GM23338 (cell line): ENCODE results near the gene BNIP5. TPM values are rescaled to one million over a fixed set of nuclear protein-coding genes. Genes with fewer than 3 reads are reported as not detected.

Experiments used
- ATAC-seq: fragments of 200-7000 bp; cut with Tn5 transposase; 3 replicates; pipeline ENCODE4 v1.9.1; 2020
- DNase-seq: peaks from one replicate; pipeline ENCODE4 v3.0.0-alpha.2; 2015; ENCODE audit warnings: low spot score
- H2AFZ ChIP-seq: fragments of 200-600 bp; sonication (generic); 2 replicates; pipeline ENCODE4 v1.8.0; 2016; ENCODE audit warnings: antibody characterized with exemption, mild to moderate bottlenecking, moderate library complexity
- H3F3A ChIP-seq: fragments of 200-600 bp; sonication (generic); replicated peaks from 2 replicates; pipeline ENCODE4 v1.8.0; 2017; ENCODE audit warnings: antibody characterized with exemption, mixed run types, low read depth
- H3K27ac ChIP-seq: fragments of 200-600 bp; sonication (generic); 2 replicates; pipeline ENCODE4 v1.6.1; 2016; ENCODE audit warnings: low read depth
- H3K27me3 ChIP-seq: fragments of 200-600 bp; sonication (generic); 2 replicates; pipeline ENCODE4 v1.8.0; 2016; ENCODE audit warnings: mild to moderate bottlenecking, mixed run types, moderate library complexity; ENCODE audit not compliant: insufficient read depth
- H3K36me3 ChIP-seq: fragments of 200-600 bp; sonication (generic); 2 replicates; pipeline ENCODE4 v1.8.0; 2016; ENCODE audit warnings: mild to moderate bottlenecking; ENCODE audit not compliant: insufficient read depth
- H3K4me1 ChIP-seq: fragments of 200-600 bp; sonication (generic); 2 replicates; pipeline ENCODE4 v1.8.0; 2016; ENCODE audit warnings: mild to moderate bottlenecking, moderate library complexity; ENCODE audit not compliant: insufficient read depth
- H3K4me2 ChIP-seq: fragments of 200-600 bp; sonication (generic); 2 replicates; pipeline ENCODE4 v1.7.1; 2017; ENCODE audit warnings: mixed run types
- H3K4me3 ChIP-seq: fragments of 200-600 bp; sonication (generic); 2 replicates; pipeline ENCODE4 v1.6.1; 2016; ENCODE audit warnings: mixed run types
- H3K79me2 ChIP-seq: fragments of 200-600 bp; sonication (generic); replicated peaks from 2 replicates; pipeline ENCODE4 v1.8.0; 2017; ENCODE audit warnings: mild to moderate bottlenecking; ENCODE audit not compliant: insufficient read depth
- H3K9me2 ChIP-seq: fragments of 200-600 bp; sonication (generic); 2 replicates; pipeline ENCODE4 v1.8.0; 2017; ENCODE audit not compliant: insufficient read depth
- H4K20me1 ChIP-seq: fragments of 200-600 bp; sonication (generic); replicated peaks from 2 replicates; pipeline ENCODE4 v1.8.0; 2017; ENCODE audit warnings: mild to moderate bottlenecking; ENCODE audit not compliant: insufficient read depth
- H3K27ac Mint-ChIP-seq: 2 replicates; pipeline ENCODE4 v1.8.0; 2020; ENCODE audit warnings: inconsistent platforms, mild to moderate bottlenecking, moderate library complexity, mixed read lengths
- H3K27me3 Mint-ChIP-seq: 3 replicates; pipeline ENCODE4 v1.8.0; 2022; ENCODE audit warnings: low read depth, mild to moderate bottlenecking, moderate library complexity, mixed read lengths, inconsistent platforms; ENCODE audit not compliant: insufficient read depth, poor library complexity
- H3K36me3 Mint-ChIP-seq: 3 replicates; pipeline ENCODE4 v1.8.0; 2021; ENCODE audit warnings: low read depth, mild to moderate bottlenecking, inconsistent platforms, moderate library complexity, mixed read lengths
- H3K4me1 Mint-ChIP-seq: 3 replicates; pipeline ENCODE4 v1.8.0; 2020; ENCODE audit warnings: mild to moderate bottlenecking, inconsistent platforms, mixed read lengths
- H3K4me3 Mint-ChIP-seq: 3 replicates; pipeline ENCODE4 v1.8.0; 2021; ENCODE audit warnings: moderate library complexity, mild to moderate bottlenecking, inconsistent platforms, mixed read lengths
- H3K9me3 Mint-ChIP-seq: 3 replicates; pipeline ENCODE4 v1.8.0; 2020; ENCODE audit warnings: moderate library complexity, mild to moderate bottlenecking, inconsistent platforms, mixed read lengths
- CREB1 ChIP-seq: fragments of 250-450 bp; sonication (Bioruptor Pico); IDR thresholded peaks from 2 replicates; pipeline ENCODE4 v1.5.0; 2020; ENCODE audit warnings: low read depth, mild to moderate bottlenecking, moderate library complexity
- ETS1 ChIP-seq: IDR thresholded peaks from 2 replicates; pipeline ENCODE4 v1.6.1; 2016; ENCODE audit warnings: antibody characterized with exemption
- EZH2 ChIP-seq: fragments of 200-600 bp; sonication (generic); IDR thresholded peaks from one replicate; pipeline ENCODE4 v1.8.0; 2017; ENCODE audit warnings: antibody characterized with exemption, mild to moderate bottlenecking, low read depth; ENCODE audit not compliant: unreplicated experiment
- NANOG ChIP-seq: IDR thresholded peaks from 2 replicates; pipeline ENCODE4 v1.6.1; 2016; ENCODE audit warnings: antibody characterized with exemption, borderline replicate concordance
- STAT1 ChIP-seq: IDR thresholded peaks from one replicate; pipeline ENCODE4 v1.6.1; 2016; ENCODE audit warnings: antibody characterized with exemption; ENCODE audit not compliant: unreplicated experiment
- polyA plus RNA-seq: library from polyadenylated mRNA; unstranded; fragments of >200 nt; fragmentation: Nextera tagmentation; extraction: Ambion mirVana; gene quantifications from 2 replicates; pipeline ENCODE4 v1.2.1, GENCODE V29; 2016
- total RNA-seq: library from RNA; depleted of rRNA; stranded (reverse); fragments of >200 nt; shearing (Covaris generic); gene quantifications from 2 replicates; pipeline ENCODE4 v1.2.3, GENCODE V29; 2014
- TF ChIP-seq, protein P1 (sequence below): IDR thresholded peaks from one replicate; pipeline ENCODE4 v1.6.1; 2018; ENCODE audit warnings: antibody characterized with exemption; ENCODE audit not compliant: unreplicated experiment
- TF ChIP-seq, protein P2 (sequence below), 2 experiments: fragments of 200-600 bp in 1 of 2; sonication (generic) in 1 of 2; conservative IDR thresholded peaks; 2 replicates each; pipeline versions ENCODE4 v1.5.1 to v1.6.1; 2016 to 2017; ENCODE audit warnings: antibody characterized with exemption in 2 of 2, low read depth in 2 of 2, mild to moderate bottlenecking in 2 of 2, moderate library complexity in 1 of 2
- TF ChIP-seq, protein P3 (sequence below): fragments of 250-450 bp; sonication (Bioruptor Pico); IDR thresholded peaks from 2 replicates; pipeline ENCODE4 v1.5.0; 2020; ENCODE audit warnings: mild to moderate bottlenecking, moderate library complexity

BNIP5 gene
- total and polyA plus RNA-seq, 2 experiments from 2014 or later = not detected

DNA sequence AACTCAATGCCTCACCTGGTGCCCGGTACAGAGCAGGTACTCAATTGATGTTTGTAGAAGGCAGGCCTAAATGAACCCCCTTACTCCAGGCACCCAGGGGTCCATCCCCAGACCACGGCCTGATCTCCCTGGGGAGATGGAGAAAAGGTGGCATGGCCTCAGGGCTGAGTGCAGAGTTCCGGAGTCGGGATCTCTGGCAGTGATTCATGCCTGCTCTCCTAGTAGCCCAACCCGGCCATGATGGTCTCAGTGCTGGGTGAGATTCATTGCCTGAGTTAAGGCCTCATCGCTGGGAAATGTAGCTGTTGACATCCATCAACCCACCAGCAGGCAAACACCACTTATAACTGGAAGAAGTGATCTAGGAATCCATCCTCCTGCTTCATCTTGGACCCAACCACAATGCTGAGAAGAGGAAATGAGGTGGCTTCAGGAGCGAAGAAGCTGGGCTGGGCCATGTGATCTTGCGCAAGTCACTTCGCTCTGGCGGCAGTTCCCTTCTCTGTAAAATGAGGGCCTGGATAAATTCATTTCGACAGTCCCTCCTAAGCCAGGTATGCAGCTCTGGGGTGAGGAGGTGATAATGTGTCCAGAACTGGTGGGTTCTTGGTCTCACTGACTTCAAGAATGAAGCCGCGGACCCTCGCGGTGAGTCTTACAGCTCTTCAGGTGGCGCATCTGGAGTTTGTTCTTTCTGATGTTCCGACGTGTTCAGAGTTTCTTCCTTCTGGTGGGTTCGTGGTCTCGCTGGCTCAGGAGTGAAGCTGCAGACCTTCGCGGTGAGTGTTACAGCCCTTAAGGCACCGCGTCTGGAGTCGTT is 26.1 kb upstream of the BNIP5 start:
- Mint-ChIP-seq H3K4me1 (no peaks in the 10 kb centered on the region), H3K27ac (no peak overlapping the region)

More for the DNA sequence above, 26.1 kb upstream of the BNIP5 start:
- Histone ChIP-seq H2AFZ (no peak overlapping the region), H3K4me3 (no peak overlapping the region), H3K27me3 (no peaks in the 10 kb centered on the region), H3K4me1 (no peaks in the 10 kb centered on the region), H3K27ac (no peak overlapping the region), H3F3A (no peaks in the 10 kb centered on the region), H4K20me1 (no peaks in the 10 kb centered on the region), H3K4me2 (no peak overlapping the region), H3K36me3 (no peaks in the 10 kb centered on the region), H3K79me2 (no peaks in the 10 kb centered on the region), H3K9me2 (no peaks in the 10 kb centered on the region)
- Mint-ChIP-seq H3K27me3 (peaks cover 2% of the 10 kb centered on the region), H3K4me3 (no peak overlapping the region), H3K9me3 (no peaks in the 10 kb centered on the region; the same call in 2 of the 3 replicates), H3K36me3 (no peaks in the 10 kb centered on the region; the same call in 2 of the 3 replicates)
- DNase-seq = no peak
- ATAC-seq = no peak
- no peak for TF ChIP-seq EZH2
- TF ChIP-seq ETS1 = no peak
- no peak for TF ChIP-seq STAT1
- TF ChIP-seq, protein P1, sequence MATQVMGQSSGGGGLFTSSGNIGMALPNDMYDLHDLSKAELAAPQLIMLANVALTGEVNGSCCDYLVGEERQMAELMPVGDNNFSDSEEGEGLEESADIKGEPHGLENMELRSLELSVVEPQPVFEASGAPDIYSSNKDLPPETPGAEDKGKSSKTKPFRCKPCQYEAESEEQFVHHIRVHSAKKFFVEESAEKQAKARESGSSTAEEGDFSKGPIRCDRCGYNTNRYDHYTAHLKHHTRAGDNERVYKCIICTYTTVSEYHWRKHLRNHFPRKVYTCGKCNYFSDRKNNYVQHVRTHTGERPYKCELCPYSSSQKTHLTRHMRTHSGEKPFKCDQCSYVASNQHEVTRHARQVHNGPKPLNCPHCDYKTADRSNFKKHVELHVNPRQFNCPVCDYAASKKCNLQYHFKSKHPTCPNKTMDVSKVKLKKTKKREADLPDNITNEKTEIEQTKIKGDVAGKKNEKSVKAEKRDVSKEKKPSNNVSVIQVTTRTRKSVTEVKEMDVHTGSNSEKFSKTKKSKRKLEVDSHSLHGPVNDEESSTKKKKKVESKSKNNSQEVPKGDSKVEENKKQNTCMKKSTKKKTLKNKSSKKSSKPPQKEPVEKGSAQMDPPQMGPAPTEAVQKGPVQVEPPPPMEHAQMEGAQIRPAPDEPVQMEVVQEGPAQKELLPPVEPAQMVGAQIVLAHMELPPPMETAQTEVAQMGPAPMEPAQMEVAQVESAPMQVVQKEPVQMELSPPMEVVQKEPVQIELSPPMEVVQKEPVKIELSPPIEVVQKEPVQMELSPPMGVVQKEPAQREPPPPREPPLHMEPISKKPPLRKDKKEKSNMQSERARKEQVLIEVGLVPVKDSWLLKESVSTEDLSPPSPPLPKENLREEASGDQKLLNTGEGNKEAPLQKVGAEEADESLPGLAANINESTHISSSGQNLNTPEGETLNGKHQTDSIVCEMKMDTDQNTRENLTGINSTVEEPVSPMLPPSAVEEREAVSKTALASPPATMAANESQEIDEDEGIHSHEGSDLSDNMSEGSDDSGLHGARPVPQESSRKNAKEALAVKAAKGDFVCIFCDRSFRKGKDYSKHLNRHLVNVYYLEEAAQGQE = no peak
- TF ChIP-seq, protein P2, sequence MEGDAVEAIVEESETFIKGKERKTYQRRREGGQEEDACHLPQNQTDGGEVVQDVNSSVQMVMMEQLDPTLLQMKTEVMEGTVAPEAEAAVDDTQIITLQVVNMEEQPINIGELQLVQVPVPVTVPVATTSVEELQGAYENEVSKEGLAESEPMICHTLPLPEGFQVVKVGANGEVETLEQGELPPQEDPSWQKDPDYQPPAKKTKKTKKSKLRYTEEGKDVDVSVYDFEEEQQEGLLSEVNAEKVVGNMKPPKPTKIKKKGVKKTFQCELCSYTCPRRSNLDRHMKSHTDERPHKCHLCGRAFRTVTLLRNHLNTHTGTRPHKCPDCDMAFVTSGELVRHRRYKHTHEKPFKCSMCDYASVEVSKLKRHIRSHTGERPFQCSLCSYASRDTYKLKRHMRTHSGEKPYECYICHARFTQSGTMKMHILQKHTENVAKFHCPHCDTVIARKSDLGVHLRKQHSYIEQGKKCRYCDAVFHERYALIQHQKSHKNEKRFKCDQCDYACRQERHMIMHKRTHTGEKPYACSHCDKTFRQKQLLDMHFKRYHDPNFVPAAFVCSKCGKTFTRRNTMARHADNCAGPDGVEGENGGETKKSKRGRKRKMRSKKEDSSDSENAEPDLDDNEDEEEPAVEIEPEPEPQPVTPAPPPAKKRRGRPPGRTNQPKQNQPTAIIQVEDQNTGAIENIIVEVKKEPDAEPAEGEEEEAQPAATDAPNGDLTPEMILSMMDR (conservative IDR thresholded peaks at IDR 0.05; ENCODE audit: low read depth in 2 of 2) = no peak
- TF ChIP-seq, protein P3, sequence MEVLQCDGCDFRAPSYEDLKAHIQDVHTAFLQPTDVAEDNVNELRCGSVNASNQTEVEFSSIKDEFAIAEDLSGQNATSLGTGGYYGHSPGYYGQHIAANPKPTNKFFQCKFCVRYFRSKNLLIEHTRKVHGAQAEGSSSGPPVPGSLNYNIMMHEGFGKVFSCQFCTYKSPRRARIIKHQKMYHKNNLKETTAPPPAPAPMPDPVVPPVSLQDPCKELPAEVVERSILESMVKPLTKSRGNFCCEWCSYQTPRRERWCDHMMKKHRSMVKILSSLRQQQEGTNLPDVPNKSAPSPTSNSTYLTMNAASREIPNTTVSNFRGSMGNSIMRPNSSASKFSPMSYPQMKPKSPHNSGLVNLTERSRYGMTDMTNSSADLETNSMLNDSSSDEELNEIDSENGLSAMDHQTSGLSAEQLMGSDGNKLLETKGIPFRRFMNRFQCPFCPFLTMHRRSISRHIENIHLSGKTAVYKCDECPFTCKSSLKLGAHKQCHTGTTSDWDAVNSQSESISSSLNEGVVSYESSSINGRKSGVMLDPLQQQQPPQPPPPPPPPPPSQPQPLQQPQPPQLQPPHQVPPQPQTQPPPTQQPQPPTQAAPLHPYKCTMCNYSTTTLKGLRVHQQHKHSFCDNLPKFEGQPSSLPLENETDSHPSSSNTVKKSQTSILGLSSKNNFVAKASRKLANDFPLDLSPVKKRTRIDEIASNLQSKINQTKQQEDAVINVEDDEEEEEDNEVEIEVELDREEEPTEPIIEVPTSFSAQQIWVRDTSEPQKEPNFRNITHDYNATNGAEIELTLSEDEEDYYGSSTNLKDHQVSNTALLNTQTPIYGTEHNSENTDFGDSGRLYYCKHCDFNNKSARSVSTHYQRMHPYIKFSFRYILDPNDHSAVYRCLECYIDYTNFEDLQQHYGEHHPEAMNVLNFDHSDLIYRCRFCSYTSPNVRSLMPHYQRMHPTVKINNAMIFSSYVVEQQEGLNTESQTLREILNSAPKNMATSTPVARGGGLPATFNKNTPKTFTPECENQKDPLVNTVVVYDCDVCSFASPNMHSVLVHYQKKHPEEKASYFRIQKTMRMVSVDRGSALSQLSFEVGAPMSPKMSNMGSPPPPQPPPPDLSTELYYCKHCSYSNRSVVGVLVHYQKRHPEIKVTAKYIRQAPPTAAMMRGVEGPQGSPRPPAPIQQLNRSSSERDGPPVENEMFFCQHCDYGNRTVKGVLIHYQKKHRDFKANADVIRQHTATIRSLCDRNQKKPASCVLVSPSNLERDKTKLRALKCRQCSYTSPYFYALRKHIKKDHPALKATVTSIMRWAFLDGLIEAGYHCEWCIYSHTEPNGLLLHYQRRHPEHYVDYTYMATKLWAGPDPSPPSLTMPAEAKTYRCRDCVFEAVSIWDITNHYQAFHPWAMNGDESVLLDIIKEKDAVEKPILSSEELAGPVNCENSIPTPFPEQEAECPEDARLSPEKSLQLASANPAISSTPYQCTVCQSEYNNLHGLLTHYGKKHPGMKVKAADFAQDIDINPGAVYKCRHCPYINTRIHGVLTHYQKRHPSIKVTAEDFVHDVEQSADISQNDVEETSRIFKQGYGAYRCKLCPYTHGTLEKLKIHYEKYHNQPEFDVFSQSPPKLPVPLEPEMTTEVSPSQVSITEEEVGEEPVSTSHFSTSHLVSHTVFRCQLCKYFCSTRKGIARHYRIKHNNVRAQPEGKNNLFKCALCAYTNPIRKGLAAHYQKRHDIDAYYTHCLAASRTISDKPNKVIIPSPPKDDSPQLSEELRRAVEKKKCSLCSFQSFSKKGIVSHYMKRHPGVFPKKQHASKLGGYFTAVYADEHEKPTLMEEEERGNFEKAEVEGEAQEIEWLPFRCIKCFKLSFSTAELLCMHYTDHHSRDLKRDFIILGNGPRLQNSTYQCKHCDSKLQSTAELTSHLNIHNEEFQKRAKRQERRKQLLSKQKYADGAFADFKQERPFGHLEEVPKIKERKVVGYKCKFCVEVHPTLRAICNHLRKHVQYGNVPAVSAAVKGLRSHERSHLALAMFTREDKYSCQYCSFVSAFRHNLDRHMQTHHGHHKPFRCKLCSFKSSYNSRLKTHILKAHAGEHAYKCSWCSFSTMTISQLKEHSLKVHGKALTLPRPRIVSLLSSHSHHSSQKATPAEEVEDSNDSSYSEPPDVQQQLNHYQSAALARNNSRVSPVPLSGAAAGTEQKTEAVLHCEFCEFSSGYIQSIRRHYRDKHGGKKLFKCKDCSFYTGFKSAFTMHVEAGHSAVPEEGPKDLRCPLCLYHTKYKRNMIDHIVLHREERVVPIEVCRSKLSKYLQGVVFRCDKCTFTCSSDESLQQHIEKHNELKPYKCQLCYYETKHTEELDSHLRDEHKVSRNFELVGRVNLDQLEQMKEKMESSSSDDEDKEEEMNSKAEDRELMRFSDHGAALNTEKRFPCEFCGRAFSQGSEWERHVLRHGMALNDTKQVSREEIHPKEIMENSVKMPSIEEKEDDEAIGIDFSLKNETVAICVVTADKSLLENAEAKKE = no peak
- TF ChIP-seq NANOG = no peak
- TF ChIP-seq CREB1 (CRISPR knock-in tag) = no peak
